ENCODE data around the gene CCDC85A. TPM values are rescaled to one million over a fixed set of nuclear protein-coding genes. Genes with fewer than 3 reads are reported as not detected.

Gene CCDC85A
- total RNA-seq, 1 donor from 2014 or later = 1.8 TPM

DNA sequence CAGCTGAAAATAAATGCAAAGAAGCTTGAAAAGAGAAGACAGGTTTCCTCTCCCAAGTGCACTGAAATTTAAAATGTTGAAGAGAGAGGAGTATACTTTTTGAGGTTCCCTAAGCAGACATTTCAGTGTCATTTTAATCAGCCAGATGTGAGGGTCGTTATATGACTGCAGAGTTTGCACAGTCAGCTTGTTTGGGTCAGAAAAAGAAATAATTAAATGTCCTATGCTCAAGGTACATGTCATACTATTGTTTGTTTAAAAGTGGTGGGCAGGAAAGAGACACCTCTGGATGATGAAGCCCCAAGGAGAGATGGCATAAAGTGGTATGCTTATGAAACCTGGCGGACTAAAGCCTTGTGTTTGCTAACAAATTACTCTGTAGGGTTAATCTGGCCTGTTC, 55.2 kb downstream of the CCDC85A start:
- DNase-seq (ENCODE audit: low spot score) = no peak

DNA sequence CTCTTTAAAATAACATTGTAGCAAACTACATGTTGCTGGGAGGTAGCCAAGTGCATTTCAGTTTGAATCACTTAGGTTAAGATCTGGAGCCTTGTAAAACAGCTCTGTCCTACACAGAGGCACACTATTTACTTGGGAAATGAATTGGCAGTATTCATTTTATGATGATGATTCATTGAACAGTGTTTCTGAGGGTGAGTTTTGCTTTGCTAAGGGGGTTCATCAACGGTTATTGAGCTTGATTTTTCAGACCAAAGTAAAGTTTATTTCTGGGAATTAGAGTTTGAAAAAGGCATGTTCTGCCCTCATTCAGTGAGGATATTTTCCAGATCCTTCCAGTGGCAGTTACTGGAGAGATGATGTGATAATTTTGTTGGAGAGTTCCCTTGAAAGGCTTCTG, 55.6 kb downstream of the CCDC85A start:
- no peak for DNase-seq (ENCODE audit: low spot score)

DNA sequence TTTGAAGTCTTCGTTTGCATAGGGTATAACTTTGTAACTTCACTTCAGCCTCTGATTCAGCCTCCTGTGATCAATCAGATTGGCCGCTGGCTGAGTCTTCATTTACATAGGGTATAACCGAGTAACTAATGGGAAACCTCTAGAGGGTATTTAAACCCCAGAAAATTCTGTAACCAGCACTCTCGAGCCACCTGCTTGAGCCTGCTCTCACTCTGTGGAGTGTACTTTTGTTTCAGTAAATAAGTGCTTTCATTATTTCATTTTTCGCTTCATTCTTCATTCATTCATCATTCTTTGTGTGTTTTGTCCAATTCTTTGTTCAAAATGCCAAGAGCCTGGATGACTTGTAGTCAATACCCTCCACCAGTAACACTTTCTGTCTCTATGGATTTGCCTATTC, 56.4 kb downstream of the CCDC85A start:
- DNase-seq (ENCODE audit: low spot score) = no peak

DNA sequence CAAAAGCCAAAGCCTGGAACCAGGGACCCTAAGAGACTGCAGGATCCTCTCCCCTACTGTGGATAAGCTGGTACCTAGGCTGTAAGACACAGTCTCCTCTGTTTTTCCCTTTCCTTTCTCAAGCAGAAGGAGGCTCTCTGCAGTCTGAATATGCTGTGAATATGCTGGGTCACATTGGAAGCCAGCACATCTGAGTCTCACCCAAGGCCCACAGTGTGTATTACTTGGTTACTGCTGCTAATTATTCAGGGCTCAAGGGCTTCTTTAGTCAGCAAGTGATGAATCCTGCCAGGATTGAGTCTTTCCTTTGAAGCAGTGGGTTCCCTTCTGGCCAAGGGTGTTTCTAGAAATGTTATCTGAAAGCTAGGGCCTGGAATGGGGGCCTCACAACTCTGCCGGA, 60.7 kb downstream of the CCDC85A start:
- no peak for DNase-seq (ENCODE audit: low spot score)

DNA sequence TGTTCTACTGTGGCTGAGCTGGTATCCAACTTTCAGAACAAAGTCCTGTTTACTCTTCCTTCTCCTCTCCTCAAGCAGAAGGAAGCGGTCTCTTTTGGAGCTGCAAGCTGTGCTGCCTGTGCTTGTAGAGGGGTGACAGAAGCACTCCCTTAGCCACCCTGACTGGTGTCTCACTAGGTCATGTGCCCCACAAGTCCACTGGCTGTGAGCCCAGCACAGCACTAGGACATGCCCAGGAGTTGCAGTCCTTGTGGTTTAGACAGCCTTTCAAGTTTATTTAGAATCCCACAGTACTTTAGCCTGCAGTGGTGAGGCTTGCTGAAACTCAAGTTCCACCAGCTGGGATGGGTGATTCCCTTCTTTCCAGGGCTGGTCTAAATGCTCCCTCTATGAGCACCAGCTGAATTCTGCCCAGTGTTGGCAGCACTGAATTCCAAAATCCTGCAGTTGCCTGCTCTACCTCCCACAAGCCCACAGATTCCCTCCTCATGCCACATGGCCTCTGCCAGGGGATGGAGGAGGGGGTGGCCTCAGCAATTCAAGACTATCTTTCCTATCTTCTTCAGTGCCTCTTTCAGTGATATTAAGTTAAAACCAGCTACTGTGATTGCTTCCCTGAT, 61.2 kb downstream of the CCDC85A start:
- no peak for DNase-seq (ENCODE audit: low spot score)

DNA sequence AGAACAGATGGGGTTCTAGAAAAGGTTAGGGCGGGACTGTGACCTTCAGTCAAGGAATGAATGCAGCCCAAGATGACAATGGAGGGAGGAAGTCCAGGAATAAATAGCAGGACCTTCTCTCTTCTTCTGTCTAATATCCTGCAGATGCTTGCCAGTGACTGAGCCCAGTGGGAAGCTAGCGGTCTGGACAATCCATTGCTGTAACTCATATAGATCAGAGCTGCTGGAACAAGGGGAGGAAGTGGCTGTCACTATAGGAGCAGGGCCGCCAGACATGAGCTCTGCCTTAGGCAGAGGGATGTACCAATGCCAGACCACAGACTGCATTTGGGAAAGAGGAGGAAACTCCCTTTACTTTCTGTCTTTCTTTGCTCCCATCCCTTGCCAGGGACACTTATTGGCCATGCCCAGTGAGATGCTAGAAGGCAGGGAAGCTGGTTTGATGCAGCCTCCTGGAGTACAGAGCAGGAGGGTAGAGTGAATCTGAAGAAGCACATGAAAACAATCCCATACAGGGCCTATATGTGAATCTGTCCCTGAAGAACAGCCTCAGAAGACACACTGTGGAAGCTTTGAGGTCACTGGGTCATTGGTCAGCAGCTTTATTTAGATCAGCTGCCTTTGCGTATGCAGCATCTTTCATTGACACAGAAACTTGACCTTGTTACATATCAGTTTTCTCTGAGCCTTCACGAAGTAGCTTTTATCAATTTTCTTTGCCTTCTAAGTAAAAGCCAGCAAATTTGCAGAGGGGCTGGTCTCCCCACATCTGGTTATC, 65.4 kb downstream of the CCDC85A start:
- DNase-seq (ENCODE audit: low spot score) = no peak

DNA sequence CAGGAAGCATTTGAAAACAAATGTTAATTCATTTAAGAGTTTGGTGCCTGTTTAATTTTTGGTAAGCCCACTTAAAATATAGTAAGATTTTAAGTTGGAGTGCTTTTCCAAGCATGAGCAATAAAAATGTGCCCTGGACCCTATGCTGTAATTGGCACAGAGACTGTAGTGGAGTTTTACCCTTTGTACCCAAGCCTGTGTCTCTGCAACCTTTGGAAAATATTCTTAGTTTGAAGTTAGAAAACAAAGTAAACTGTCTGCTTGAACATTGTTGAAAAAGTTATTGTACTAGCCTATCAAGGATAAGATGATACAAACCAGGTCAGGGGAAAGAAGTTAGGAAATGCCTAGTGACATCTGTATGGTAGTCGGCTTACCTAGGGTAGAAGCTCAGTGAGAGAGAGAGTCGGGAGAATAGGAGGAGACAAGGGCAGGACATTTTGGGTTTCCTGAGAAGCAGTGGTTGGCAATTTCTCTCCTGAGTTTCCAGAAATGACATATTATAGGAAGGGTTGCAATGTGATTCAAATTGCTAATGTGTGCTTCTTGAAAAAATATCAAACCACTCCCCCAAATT, 66.5 kb downstream of the CCDC85A start:
- DNase-seq (ENCODE audit: low spot score) = no peak

DNA sequence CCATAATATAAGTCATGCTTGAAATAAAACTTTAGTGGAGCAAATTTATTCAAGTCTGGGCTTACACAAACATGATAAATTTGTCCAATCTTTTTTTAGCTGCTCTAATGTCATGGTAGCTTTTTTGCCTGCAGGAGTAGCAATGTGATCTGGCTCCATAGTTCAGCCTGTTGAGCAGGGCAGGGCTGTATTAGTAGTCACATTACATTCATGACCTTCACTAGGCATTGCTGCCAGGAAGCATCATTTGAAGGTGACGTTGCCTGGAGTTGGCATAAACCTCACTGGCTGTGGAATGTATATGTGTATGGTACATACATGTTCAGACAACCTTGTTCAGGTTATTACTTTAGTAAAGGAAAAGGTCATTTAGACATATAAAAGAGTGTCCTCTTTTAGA, 76.6 kb downstream of the CCDC85A start:
- no peak for DNase-seq (ENCODE audit: low spot score)

DNA sequence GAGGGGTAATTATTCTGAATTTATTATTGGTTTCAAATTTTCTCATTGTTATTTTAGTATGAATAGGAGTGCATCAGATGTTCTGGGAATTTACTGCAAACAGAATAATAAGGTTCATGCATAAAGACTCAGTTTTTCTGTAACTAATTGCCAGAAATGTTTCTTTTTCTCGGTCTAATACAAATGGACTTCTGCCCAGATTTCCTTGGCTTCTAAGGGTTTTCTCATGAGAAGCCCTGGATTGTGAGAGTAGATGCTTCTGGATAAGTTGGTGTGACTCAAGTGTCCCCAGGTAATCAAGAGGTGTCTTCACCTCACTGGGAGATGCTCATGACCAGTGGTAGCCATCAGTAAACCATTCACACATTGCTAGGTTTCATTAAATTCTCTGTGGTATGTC, 78.5 kb downstream of the CCDC85A start:
- DNase-seq (ENCODE audit: low spot score) = no peak

DNA sequence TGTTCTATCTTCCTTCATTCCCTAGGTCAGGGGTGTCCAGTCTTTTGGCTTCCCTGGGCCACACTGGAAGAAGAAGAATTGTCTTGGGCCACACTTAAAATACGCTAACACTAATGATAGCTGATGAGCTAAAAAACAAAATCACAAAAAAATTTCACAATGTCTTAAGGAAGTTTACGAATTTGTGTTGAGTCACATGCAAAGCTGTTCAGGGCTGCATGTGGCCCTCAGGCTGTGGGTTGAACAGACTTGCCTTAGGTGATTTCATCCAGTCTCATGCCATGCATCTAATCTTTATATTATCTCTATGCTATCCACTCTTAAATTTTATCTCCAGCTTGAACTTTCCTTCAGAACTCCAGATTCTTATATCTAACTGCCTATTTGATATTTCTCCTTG, 80.1 kb downstream of the CCDC85A start:
- DNase-seq (ENCODE audit: low spot score) = no peak

DNA sequence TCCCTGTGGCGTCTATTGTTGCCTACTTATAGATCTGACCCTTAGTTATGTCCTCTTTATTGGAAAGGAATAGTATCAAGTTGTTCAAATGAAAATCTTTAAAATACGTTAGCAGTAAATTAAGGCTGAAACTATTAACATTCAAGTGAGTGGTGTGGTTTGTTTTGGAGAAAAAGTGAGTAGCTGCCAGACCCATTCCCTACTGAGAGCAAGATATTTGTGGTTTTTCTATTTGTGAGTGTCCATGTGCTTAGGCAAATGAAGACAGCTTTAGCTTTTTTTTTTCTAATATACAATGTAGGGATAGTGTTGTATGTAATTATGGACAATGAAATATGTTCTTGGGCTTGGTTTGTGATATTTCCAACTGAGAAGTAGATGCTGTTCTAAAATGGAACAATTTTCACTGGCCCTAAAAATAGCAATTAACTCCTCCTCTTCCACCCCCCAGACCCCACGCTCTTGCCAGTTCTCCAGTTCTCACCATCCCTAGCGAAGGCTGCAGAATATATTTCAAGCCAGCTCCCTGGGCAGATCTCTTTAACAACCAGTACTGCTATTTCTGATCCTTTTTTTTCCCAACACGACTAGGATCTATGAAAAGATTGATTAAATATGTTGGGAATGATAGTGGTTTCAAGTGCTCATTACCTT, 83.1 kb downstream of the CCDC85A start:
- no peak for DNase-seq (ENCODE audit: low spot score)

DNA sequence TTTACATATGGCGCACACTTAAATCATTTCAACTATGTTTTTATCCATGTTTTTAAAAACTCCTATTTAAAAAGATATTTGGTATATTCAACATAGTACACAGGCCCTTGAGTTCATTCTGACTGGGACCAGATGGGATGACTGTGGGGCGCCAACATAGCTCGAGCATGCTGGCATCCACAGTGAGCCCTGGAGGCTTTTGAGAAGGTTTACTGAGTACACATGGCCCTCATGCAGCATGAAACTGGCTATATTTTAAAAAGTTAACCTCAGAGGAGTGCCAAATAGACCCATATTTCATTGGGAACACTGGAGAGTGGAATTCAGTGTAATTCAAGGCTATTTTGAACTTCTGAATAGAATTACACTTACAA, 83.6 kb downstream of the CCDC85A start:
- DNase-seq (ENCODE audit: low spot score) = no peak

DNA sequence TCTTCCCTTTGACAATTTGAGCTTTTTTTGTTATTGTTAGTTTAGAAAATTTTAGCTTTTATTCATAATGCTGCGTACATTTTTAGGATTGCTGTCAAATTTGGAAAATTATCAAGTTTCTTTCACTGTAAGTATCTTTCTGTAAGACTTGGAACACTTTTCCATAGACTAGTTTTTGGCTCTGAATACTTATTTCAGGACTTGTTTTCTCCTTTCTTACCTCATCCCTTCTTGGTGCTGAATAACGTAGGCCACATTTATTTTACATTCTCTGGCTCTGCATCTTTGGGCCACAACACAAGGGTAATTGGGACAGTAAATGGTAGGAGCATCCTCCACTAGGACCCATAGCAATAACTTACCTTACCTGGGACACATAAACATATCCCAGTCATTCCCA, 85.1 kb downstream of the CCDC85A start:
- DNase-seq (ENCODE audit: low spot score) = no peak

DNA sequence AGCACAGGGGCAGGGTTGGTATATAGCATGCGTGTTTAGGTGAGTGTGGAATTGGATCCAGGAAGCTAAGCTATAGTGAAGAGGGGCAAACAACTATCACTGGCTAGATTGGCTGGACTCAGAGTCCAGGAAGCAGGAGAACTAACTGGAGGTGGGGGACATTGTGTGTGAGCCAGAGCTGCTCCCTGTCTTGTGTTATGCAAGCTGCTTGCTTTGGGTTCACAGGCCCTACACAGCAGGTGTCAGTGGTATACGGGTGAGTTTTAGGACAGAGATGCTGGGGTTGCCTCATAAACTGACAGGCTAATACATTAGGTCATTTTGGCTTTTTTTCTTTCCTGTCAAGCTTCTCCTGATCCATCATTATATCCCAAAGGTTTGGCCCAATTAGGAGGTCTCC, 87.5 kb downstream of the CCDC85A start:
- DNase-seq (ENCODE audit: low spot score) = no peak

DNA sequence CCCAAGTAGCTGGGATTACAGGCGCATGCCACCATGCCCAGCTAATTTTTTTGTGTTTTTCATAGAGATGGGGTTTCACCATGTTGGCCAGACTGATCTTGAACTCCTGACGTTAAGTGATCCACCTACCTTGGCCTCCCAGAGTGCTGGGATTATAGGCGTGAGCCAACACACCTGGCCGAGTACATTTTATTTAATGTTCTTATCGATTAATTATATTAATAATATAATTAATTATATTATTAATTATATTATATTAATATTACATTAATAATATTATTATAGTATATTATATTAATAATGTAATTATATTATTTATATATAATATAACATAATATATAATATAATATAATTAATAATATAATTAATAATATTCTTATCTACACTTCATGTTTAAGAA, 101.4 kb downstream of the CCDC85A start:
- no peak for DNase-seq (ENCODE audit: low spot score)

DNA sequence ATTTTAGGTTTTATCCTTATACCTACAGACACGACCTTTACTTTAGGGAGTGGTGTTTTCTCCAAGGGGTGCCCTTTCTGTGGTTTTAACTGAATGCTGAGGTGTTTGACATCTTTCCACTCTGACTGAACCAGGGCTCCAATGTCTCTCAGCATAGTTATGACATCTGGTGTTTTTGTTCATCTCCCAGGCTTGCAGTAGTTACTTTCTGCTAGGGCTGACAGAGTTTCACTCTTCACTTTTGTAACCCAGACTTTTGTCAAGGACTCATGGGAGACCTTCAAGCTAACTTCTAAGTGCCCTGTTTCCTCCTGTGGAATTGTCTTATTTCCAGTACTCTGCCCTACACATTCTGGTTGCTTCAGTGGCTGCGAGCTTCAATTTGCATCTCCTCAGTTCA, 103.1 kb downstream of the CCDC85A start:
- no peak for DNase-seq (ENCODE audit: low spot score)

DNA sequence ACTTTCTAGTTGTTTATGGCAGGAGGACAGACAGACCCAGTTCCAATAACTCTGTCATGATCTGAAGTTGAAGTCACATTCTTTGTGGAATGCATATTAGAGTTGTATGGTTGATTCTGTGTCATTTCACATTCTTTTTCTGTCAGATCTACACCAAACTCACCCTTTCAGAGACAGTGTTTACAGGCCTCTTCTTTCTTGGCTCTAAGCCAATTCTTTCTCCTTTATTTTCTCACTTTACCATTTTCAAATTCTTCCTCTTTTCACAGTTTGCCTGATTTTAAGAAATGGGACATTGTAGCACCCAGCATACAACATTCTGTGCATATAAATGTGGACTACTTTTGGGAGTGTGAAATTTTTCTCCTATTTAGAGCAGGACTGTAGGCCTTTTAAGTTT, 103.7 kb downstream of the CCDC85A start:
- DNase-seq (ENCODE audit: low spot score) = no peak

DNA sequence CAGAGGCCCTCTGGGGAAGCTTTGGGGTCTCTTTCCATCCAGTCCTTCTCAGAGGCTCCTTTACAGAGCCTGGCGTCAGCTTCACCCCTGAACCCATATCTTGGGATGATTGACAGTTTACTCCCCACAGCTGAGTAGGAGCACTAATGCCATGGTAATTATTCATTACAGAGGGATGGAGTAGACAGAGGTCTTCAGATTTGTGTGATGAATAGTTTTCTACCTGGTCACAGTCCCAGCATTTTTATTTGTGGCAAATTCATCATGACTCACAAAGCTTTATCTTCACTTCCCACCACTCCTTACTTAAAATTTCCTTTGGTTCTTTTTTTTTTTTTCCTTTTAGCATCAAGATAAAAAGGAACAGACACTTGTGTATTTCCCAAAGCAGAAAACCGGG, 104.2 kb downstream of the CCDC85A start:
- DNase-seq (ENCODE audit: low spot score) = no peak

DNA sequence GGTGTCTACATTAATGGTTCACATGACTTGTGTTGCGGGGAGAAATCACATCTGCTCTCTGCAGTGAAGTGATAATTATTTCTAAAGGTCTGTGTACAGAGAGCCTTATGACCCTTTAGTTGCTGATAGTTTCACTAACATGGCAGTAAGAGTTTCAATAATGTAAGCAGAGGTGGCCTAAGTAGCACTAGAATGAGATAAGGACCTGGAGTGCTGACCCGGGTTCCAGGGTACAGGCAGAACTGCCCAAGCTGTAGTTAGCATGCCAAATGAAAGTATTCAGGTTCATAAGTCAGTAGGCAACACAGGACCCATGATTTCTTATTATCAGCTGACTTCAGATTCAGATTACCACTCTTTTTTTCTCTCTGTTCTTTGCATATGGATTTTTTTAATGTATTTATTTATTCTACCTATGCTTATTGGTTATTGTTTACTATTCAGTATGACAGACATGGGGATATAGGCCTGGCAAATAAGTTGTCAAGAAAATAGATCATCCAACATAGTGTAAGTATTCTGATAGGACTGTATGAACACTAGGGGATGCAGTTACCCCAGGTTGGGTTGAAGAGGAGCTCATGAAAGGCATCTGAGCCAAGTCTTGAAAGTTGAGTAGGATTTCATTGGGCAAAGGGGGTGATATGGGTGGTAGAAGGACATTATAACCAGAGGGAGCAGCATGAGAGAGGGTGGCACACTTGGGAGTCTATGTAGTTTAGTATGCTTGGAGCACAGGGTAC, 105.2 kb downstream of the CCDC85A start:
- DNase-seq (ENCODE audit: low spot score) = no peak

DNA sequence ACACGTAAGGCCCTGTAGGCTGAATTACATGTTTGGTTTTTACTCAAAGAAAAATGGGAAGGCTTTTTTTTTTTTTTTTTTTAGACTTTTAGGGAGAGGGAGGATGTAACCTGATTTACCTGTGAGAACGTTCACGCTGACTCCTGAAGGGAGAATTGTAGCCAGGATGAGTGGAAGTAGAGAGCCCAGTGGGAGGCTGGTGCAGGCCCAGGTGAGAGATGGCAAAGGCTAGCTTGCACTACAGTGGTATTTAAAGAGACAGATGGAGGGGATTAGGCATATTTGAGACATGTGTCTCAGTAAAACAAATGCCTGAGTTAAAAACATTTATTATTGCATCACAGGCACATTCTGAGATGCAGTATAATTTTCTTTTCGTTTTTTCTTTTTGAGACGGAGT, 107.9 kb downstream of the CCDC85A start:
- no peak for DNase-seq (ENCODE audit: low spot score)

DNA sequence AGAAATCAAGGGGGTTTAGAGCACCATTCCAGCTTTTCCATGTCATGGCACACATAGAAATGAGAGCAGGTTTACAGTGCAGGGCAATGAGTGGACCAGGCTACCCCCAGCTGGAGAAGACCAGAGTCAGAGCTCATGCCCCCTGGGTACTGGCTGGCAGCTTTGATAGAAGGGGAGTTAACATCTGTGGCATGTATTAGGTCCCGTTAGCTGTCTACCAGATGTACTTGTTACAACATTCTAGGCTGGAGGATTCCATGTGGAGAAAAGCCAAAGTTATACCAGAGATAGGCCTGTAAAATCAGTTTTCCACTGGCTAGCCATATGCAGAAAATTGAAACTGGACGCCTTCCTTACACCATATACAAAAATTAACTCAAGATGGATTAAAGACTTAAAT, 109.2 kb downstream of the CCDC85A start:
- DNase-seq (ENCODE audit: low spot score) = no peak

DNA sequence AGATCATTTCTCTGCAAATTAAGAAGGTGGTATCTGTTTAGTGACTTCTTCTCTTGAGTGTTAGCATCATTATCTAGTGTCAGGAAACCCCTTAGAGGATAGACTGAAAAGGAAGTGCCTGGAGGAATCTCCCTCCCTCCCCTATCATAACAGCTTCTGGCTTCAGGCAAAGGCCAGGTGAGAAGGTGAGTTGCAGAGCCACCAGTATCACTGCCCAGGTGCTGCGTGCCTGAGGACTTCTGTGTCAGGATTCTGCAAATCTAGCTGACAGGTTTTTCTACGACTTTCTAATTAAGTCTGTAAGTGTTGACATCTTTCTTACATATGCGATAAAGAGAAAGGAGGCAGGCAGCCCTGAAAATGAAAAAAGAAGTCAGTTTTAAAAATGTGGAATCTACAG, 111.9 kb downstream of the CCDC85A start:
- DNase-seq (ENCODE audit: low spot score) = no peak
